GM21528 (cell line): ENCODE measurements around the gene ACSL4.
A peak's percentile ranks its signal among the peaks of the same experiment; 100 is the strongest.
"Not testable (repeated sequence)": the region's sequence is repeated elsewhere in the genome, so short reads cannot be mapped to it uniquely, and the experiment has no call there.

Experiments used
- ATAC-seq: cut with Tn5 transposase; IDR thresholded peaks from one replicate; pipeline ENCODE4 v1.9.1; 2021; ENCODE audit warnings: mild to moderate bottlenecking, moderate library complexity; ENCODE audit not compliant: unreplicated experiment, low FRiP score

Gene ACSL4

GRCh38 chrX:109732807-109733612 lies at the start of gene ACSL4:
ACSL4 (minus strand) TSS chrX:109733257; CDS start chrX:109683363, 49,894 bp downstream.
- ATAC-seq: peak; percentile 87

DNA sequence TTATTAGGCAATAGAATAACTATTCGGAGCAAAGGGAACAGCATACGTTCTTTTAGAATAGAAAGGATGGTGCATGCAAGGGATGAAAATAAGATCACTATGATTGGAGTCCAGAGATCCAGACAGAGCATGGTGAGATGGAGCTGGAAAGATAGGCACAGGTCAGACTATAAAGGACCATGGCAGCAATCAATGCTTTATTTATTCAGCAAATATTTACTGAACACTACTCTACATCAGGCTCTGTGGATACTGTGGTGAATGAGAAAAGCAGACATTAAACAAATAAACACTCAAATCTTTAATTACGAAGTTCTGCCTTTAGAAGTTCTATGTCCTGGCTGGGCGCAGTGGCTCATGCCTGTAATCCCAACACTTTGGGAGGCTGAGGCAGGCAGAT lies 44.7 kb upstream of the ACSL4 start:
- ATAC-seq: no peak

GRCh38 chrX:109776986-109777385 lies 43.9 kb upstream of the ACSL4 start:
- no peak for ATAC-seq

GRCh38 chrX:109776432-109776831 lies 43.4 kb upstream of the ACSL4 start:
- ATAC-seq: no peak

GRCh38 chrX:109775386-109775785 lies 42.3 kb upstream of the ACSL4 start:
- no peak for ATAC-seq

- peak; percentile 96 for ATAC-seq
Measured at GRCh38 chrX:109774706-109775105, 41.6 kb upstream of the ACSL4 start.

GRCh38 chrX:109774136-109774535 lies 41.1 kb upstream of the ACSL4 start:
- ATAC-seq: no peak

GRCh38 chrX:109773374-109773773 lies 40.3 kb upstream of the ACSL4 start:
- ATAC-seq: no peak

DNA sequence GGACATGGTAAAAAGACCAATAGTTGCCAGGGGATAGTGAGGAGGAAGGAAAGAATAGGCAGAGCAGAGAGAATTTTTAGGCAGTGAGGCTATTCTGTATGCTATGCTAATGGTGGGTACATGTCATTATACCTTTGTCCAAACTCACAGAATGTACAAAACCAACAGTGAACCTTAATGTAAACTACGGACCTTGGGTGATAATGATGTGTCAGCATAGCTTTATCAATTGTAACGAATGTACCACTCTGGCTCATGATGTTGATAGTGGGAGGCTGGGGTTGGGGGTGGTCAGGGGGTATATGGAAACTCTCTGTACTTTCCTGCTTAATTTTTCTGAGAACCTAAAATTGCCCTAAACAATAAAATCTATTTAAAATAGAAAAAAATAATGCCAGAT lies 37.7 kb upstream of the ACSL4 start:
- ATAC-seq: no peak

DNA sequence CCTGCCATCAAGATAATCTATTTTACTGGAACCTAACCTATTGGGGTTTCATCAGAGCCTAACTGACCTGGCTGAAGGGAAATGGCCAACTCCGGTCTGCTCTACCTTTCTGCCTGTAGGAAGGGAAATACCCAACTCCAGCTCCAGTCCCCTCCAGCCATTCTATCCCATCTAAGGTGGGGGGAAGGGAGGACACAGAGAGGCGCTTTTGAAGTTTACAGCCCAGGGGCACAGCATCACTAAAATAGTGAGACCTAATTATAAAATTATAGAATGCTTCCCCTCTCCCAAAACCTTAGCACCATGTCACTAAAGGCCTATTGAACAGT lies 27.8 kb upstream of the ACSL4 start:
- ATAC-seq: no peak

DNA sequence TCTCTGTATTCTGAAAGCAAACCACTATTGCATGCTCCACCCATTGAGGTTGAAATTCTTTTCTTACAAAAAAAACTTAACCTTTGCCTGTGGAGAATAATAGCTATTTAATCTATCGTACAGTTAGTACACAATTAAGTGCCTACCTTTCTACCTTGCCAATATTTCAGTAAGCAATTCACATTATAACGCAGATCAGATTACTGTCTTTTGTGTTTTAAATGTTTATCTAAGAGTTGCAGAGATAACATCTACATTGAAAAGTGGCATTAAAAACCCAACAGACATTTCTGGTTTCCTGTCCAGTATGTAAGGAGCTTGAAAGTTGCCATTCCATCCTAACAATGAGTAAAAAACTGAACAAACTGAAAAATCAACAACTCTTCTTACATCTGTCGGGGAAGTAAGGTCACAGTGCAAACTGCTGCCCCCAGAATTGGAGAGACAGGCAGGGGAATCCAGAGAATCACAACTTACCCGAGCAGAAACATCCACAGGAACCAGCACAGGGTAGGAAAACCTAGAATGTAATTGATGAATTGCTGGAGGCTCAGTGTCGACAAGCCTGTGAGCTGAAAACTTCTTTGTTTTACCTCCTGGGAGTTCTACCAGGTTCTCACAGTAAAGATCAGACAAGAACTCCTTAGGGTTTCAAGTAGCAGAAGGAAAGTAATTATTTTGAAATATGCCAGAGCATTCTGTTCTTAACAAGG lies 27.3 kb upstream of the ACSL4 start:
- no peak for ATAC-seq

DNA sequence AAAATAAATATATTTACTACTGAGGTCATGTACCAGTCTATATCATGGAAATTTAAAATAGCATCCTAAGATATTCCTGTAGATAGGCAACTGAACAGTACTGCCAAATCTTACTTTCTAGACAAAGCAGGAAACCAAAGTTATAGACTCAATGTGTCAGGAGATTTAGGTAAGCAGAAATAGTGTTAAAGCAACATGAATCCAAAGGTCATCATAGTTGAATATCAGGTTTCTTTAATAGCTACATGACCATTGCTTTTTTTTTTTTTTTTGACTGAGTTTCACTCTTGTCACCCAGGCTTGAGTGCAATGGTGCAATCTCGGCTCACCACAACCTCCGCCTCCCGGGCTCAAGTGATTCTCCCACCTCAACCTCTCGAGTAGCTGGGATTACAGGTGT lies 20.2 kb upstream of the ACSL4 start:
- no peak for ATAC-seq

DNA sequence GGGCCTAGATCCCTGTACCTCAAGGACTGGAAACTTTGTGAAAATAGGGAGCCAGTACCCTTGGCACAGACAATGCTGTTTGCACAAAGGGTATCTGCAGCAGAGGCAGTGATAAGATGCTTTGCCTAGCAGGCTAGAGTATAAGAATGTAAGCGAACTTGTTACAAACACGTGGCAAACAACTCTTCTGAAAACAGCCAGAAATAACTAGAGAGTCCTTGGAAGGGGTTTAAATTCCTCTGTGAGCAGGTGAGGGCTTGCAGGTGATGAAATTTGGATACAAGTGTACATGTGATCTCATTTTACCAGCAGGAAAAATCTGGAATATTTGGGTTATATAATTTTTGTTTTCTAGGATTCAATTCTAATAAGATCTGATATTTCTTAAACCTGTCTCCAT lies 18.6 kb upstream of the ACSL4 start:
- ATAC-seq: no peak

DNA sequence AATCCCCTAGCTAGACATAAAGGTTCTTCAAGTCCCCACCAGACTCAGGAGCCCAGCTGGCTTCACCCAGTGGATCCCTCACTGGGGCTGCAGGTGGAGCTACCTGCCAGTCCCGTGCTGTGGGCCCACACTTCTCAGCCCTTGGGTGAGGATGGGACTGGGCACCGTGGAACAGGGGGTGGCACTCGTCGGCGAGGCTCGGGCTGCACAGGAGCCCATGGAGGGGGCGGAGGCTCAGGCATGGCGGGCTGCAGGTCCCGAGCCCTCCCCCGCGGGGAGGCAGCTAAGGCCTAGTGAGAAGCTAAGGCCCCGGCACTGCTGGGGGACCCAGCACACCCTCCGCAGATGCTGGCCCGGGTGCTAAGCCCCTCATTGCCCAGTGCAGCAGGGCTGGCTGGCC lies 16.1 kb upstream of the ACSL4 start:
- no peak for ATAC-seq

- no peak for ATAC-seq
Measured at GRCh38 chrX:109747681-109748080, 14.6 kb upstream of the ACSL4 start.

DNA sequence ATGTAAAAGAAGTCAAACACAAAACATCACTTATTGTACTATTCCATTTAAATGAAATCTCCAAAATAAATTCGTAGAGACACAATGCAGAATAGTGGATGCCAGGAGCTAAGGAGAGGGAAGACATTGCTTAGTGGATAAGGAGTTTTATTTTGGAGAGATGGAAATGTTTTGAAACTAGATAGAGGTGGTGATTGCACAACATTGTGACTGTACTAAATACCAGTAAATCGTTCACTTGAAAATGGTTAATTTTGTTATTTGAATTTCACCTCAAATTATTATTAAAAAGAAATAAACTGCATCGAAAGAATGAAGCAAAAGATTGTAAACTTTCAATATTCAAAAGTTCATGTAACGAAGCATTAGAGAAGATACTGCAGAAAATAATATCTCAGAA lies 9.7 kb upstream of the ACSL4 start:
- ATAC-seq: no peak

GRCh38 chrX:109740896-109741295 lies 7.8 kb upstream of the ACSL4 start:
- not testable (repeated sequence) for ATAC-seq

DNA sequence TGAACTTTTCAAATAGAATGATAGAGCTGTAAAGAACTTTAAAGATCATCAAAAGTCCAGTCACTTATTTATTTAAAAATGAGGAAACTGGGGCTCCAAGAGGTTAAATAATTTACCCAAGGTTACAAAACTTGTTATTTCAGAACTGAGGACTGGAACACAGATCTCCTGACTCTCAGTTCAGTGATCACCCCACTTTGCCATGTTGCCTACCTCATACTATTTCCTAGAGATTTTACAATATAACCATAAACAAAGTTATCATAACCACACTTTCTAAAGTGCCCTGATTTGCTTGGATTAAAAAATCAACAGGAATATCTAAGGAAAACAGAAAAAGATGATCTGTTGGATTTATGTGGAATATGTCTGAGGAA lies 7.4 kb upstream of the ACSL4 start:
- ATAC-seq: no peak

GRCh38 chrX:109739625-109740432 lies 6.8 kb upstream of the ACSL4 start:
- no peak for ATAC-seq

- ATAC-seq: no peak
Measured at GRCh38 chrX:109735202-109735744, 2.2 kb upstream of the ACSL4 start.

DNA sequence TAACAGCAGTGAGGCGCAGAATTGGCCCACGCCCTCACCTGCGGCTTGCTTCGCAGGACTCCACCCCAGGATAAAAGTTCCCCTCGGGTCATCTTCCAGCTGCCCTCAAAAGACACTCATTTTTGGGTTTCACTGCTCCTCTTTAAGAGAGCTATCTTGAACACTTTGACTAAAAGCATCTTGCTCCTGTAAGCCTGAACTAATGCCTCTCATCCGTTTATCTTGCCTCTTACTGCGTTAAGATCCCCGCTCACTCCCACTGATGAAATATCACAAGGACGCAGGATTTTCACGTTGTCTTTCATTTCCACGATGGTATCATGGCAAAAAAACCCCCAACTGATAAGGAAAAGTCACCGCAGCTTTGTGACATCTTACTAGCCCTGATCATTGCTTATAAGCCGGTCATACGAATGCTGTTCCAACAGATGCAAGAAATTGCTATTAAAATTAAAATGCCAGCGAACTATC lies 591 bp upstream of the ACSL4 start:
- no peak for ATAC-seq
